ENCODE measurements around the gene GSX2. TPM values are rescaled to one million over a fixed set of nuclear protein-coding genes. Genes with fewer than 3 reads are reported as not detected.
"Not testable (repeated sequence)": the region's sequence is repeated elsewhere in the genome, so short reads cannot be mapped to it uniquely, and the experiment has no call there.

The GSX2 gene
- total and polyA plus RNA-seq, 2 experiments from 2014 or later: not detected

DNA sequence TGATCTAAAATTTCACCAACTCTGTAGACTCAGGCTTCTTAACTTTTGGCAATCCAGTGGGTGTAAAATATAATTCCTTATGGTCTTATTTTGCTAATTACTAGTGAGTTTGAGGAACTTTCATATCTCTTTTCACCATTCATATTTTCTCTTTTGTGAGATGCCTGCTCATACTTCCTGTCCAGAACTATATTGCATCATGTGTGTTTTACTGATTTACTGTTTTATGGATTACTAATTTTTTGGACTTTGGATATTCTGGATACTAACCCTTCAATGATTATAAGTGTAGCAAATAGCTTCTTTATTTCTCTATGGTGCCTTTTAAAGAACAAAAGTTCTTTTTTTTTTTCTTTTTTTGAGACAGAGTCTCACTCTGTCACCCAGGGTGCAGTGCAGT, 20.6 kb downstream of the GSX2 start:
- H3K27me3 ChIP-seq: no peaks in the 10 kb centered on the region
- TF ChIP-seq CTCF (IDR thresholded peaks at IDR 0.05; ENCODE audit: low read depth, low read length): no peak
- H3K27ac ChIP-seq: no peak overlapping the region
- H3K9me3 ChIP-seq (ENCODE audit: low read depth): no peaks in the 10 kb centered on the region
- no peak overlapping the region for H3K4me3 ChIP-seq
- no peak for DNase-seq (ENCODE audit: low read depth in 1 of 2, low spot score in 1 of 2)
- H3K36me3 ChIP-seq: no peaks in the 10 kb centered on the region
- no peaks in the 10 kb centered on the region for H3K4me1 ChIP-seq (ENCODE audit: low read depth)

DNA sequence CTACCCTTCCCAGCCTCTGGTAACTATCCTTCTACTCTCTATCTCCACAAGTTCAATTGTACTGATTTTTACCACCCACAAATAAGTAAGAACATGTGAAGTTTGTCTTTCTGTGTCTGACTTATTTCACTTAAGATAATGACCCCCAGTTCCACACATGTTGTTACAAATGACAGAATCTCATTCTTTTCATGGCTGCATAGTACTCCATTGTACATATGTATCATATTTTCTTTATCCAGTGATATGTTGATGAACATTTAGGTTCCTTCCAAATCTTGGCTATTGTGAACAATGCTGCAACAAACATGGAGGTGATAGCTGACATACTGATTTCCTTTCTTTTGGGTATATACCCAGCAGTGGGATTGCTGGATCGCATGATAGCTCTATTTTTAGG, 27.7 kb downstream of the GSX2 start:
- Histone ChIP-seq H3K27me3 (no peaks in the 10 kb centered on the region), H3K4me1 (ENCODE audit: low read depth) (no peaks in the 10 kb centered on the region), H3K36me3 (no peaks in the 10 kb centered on the region), H3K9me3 (ENCODE audit: low read depth) (no peaks in the 10 kb centered on the region), H3K4me3 (no peak overlapping the region), H3K27ac (no peak overlapping the region)
- no peak for DNase-seq (ENCODE audit: low read depth in 1 of 2, low spot score in 1 of 2)
- no peak for TF ChIP-seq CTCF (IDR thresholded peaks at IDR 0.05; ENCODE audit: low read depth, low read length)

DNA sequence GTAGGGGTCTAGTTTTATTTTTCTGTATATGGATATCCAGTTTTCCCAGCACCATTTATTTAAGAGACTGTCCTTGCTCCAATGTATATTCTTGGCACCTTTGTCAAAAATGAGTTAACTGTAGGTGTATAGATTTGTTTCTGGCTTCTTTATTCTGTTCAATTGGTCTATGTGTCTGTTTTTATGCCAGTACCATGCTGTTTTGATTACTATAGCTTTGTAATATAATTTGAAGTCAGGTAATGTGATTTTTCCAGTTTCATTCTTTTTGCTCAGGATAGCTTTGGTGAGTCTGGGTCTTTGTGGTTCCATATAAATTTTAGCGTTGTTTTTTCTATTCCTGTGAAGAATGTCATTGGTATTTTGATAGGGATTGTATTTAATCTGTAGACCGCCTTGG, 28.7 kb downstream of the GSX2 start:
- not testable (repeated sequence) for H3K9me3 ChIP-seq (ENCODE audit: low read depth); H3K27ac ChIP-seq; DNase-seq (ENCODE audit: low read depth in 1 of 2, low spot score in 1 of 2); H3K4me1 ChIP-seq (ENCODE audit: low read depth); H3K27me3 ChIP-seq; H3K36me3 ChIP-seq; H3K4me3 ChIP-seq

GRCh38 chr4:54139332-54139731, 39.4 kb downstream of the GSX2 start:
- peak in 1 of 2 donors; percentile 3 for DNase-seq (ENCODE audit: low read depth in 1 of 2, low spot score in 1 of 2)
- H3K27ac ChIP-seq: no peak overlapping the region
- H3K9me3 ChIP-seq (ENCODE audit: low read depth): no peaks in the 10 kb centered on the region
- TF ChIP-seq CTCF (IDR thresholded peaks at IDR 0.05; ENCODE audit: low read depth, low read length): no peak
- H3K4me1 ChIP-seq (ENCODE audit: low read depth): no peaks in the 10 kb centered on the region
- H3K4me3 ChIP-seq: no peak overlapping the region
- no peaks in the 10 kb centered on the region for H3K36me3 ChIP-seq
- no peaks in the 10 kb centered on the region for H3K27me3 ChIP-seq

DNA sequence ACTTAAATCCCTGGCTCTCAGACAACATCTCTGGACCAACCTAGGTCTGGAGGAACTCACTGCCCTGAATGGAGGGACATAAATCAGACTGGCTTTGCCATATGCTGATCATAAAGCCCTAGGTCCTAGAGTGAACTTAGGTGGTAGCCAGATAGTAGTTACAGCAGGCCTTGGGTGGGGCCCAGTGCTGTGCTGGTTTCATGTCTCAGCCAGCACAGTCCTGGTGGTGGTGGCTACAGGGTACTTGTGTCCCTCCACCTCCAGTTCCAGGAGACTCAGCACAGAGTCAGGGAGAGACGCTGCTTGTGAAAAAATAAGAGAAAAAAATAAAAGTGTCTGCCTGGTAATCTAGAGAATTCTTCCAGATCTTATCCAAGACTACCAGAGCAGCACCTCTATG, 40.3 kb downstream of the GSX2 start:
- no peak for DNase-seq (ENCODE audit: low read depth in 1 of 2, low spot score in 1 of 2)
- Histone ChIP-seq H3K4me1 (ENCODE audit: low read depth) (no peaks in the 10 kb centered on the region), H3K9me3 (ENCODE audit: low read depth) (no peaks in the 10 kb centered on the region), H3K36me3 (no peaks in the 10 kb centered on the region), H3K27ac (no peak overlapping the region), H3K4me3 (no peak overlapping the region), H3K27me3 (no peaks in the 10 kb centered on the region)
- no peak for TF ChIP-seq CTCF (IDR thresholded peaks at IDR 0.05; ENCODE audit: low read depth, low read length)

DNA sequence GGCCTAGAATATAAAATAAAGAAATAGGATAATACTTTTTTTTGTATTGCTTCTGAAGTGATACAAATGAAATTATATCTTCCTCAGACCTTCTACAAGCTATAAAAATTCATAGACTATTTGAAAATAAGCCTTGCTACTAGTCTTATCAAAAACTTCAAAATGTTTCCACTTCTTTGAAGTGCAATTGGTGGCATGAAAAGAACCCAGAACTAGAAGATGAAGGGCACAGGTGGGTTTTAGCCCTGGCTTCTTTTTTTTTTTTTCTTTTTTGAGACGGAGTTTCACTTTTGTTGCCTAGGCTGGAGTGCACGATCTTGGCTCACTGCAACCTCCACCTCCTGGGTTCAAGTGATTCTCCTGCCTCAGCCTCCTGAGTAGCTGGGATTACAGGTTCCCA, 44.2 kb downstream of the GSX2 start:
- Histone ChIP-seq H3K4me3 (no peak overlapping the region), H3K36me3 (no peaks in the 10 kb centered on the region), H3K9me3 (ENCODE audit: low read depth) (no peaks in the 10 kb centered on the region), H3K27me3 (no peaks in the 10 kb centered on the region), H3K27ac (no peak overlapping the region), H3K4me1 (ENCODE audit: low read depth) (no peaks in the 10 kb centered on the region)
- no peak for DNase-seq (ENCODE audit: low read depth in 1 of 2, low spot score in 1 of 2)
- no peak for TF ChIP-seq CTCF (IDR thresholded peaks at IDR 0.05; ENCODE audit: low read depth, low read length)

Measured in cardiac muscle cell (in vitro differentiated cells and primary cell).